Heart right ventricle (tissue), 16 donors: ENCODE measurements around the gene TSC2. TPM values are rescaled to one million over a fixed set of nuclear protein-coding genes. Genes with fewer than 3 reads are reported as not detected.
A peak's percentile ranks its signal among the peaks of the same experiment; 100 is the strongest.

ENCODE experiments used
- ATAC-seq, 8 donors: fragments of 200-7000 bp; cut with Tn5 transposase; one replicate each; pipeline ENCODE4 v1.9.1; 2020; ENCODE audit warnings: mild to moderate bottlenecking in 8 of 8, moderate library complexity in 8 of 8, moderate number of reproducible peaks in 1 of 8
- DNase-seq, 2 donors: peaks; one replicate each; pipeline ENCODE4 v3.0.0-alpha.2; 2020
- H3K27ac ChIP-seq, 10 donors: fragments of 200-600 bp; sonication (generic) in 2 of 10; one replicate each; pipeline versions ENCODE4 v1.5.0 to v1.8.0; 2020 to 2022; ENCODE audit warnings: mild to moderate bottlenecking in 3 of 10
- H3K27me3 ChIP-seq, 7 donors: fragments of 200-600 bp; one replicate each; pipeline ENCODE4 v1.8.0; 2021 to 2022; ENCODE audit warnings: mild to moderate bottlenecking in 2 of 7
- H3K36me3 ChIP-seq, 9 donors: fragments of 200-600 bp; sonication (generic) in 1 of 9; one replicate each; pipeline versions ENCODE4 v1.5.0 to v1.8.0; 2020 to 2022; ENCODE audit warnings: mild to moderate bottlenecking in 2 of 9
- H3K4me1 ChIP-seq, 9 donors: fragments of 200-600 bp; sonication (generic) in 1 of 9; one replicate each; pipeline versions ENCODE4 v1.5.0 to v1.8.0; 2020 to 2022; ENCODE audit warnings: mild to moderate bottlenecking in 4 of 9
- H3K4me3 ChIP-seq, 10 donors: fragments of 200-600 bp; sonication (generic) in 2 of 10; one replicate each; pipeline versions ENCODE4 v1.5.0 to v1.8.0; 2020 to 2022; ENCODE audit warnings: mild to moderate bottlenecking in 7 of 10, moderate library complexity in 2 of 10
- H3K9me3 ChIP-seq, 11 donors: fragments of 200-600 bp in 10 of 11; sonication (generic) in 2 of 11; one replicate each; pipeline versions ENCODE4 v1.5.0 to v1.8.0; 2013 to 2022; ENCODE audit warnings: mild to moderate bottlenecking in 2 of 11, control low read depth in 1 of 11, moderate library complexity in 1 of 11
- CTCF ChIP-seq, 9 donors: fragments of 200-600 bp; sonication (generic) in 2 of 9; IDR thresholded peaks; one replicate each; pipeline versions ENCODE4 v1.5.0 to v1.8.0; 2021 to 2022; ENCODE audit warnings: antibody characterized with exemption in 9 of 9, mild to moderate bottlenecking in 5 of 9, moderate library complexity in 1 of 9
- WGBS, 2 donors: extraction: QIAGEN DNeasy Blood & Tissue Kit; methylation state at CpG; one replicate each; pipeline ENCODE4 v1.1.7; 2013; ENCODE audit warnings: inconsistent platforms in 1 of 2; 5-methylcytosine and 5-hydroxymethylcytosine counted together
- intact Hi-C, 10 donors: fragments of 100-400 bp; cut with DNase I; formaldehyde crosslinking; loops; one replicate each; pipeline versions ENCODE4 v1.11.1 to v1.14.2; 2022
- polyA plus RNA-seq, 2 donors: library from polyadenylated mRNA; stranded (reverse); fragments of 200-250 nt; gene quantifications; one replicate each; pipeline ENCODE4 v1.2.3, GENCODE V29; 2013
- total RNA-seq, 10 donors: library from RNA; stranded (reverse); fragmentation: NEBNext Ultra II Directional in 3 of 10; extraction: Animal tissue kit (Norgen Biotek cat#: 25700) in 3 of 10; gene quantifications; one replicate each; pipeline versions ENCODE4 v1.2.1 to v1.2.4, GENCODE V29; 2021 to 2023
- donor health status: Arrhythmogenic right ventricular cardiomyopathy.
- donor health status: ischemic (EF 13 %, LVEDD 7.1; RV severe dilation, severe dysfunction).
- donor health status: healthy with polysubstance abuse.
- donor health status: DM: no; HTN: yes; CAD: no.
- donor health status: DM: no; HTN: no; CAD: no.
- donor health status: ischemic (EF 25% LVEDD 6.9; RV normal size, moderate dysfunction).
- donor health status: ischemic (EF 25% LVEDD 5.7; RV mildly dilated, moderate dysfunction).
- donor health status: healthy.
- donor health status: DM: yes; HTN: yes; CAD: no.
- donor health status: Ischemic cardiomyopathy.
- donor health status: ischemic (EF 35%, LVEDD 5.7; RV mildly dilated, moderate dysfunction).
- donor health status: nonischemic (EF 11% LVEDD 7.7; RV severe dilation, severe dysfunction).
- donor health status: DM: yes; HTN: yes; CAD: no.
- donor health status: PGD.
- donor health status: ischemic (EF 29% LVEDD 5.4; RV normal size, mild dysfunction).
- donor health status: nonischemic (EF 23%, LVEDD 6.1; RV moderate dilation, normal function).

The TSC2 gene
- total and polyA plus RNA-seq, 12 donors = 28.8 to 87.0 (median 71.5) TPM

- peak overlapping the region in 8 of 10 donors; percentile 52 to 78 (median 63) for H3K4me3 ChIP-seq
- peaks cover 62 to 96% (median 91%) of the 10 kb centered on the region in 9 donors for H3K4me1 ChIP-seq
- no peaks in the 10 kb centered on the region for H3K27me3 ChIP-seq
- no peak for TF ChIP-seq CTCF (IDR thresholded peaks at IDR 0.05)
- H3K27ac ChIP-seq = peak overlapping the region; percentile 71 to 96 (median 93)
- peaks cover 0 to 48% (median 10%) of the 10 kb centered on the region in 9 donors for H3K36me3 ChIP-seq
- WGBS, 2 donors = 63 to 64% methylated on average over 29 of the region's 29 CpGs
- no peaks in the 10 kb centered on the region for H3K9me3 ChIP-seq
- DNase-seq (no peak), ATAC-seq (no peak)
- intact Hi-C loops = loop anchor here in 1 of 10 donors (10.0 kb wide), 1 partner anchor 493 kb away; no protein-coding TSS in a partner anchor
Observed at GRCh38 chr16:2037647-2038381, 10.0 kb upstream of the TSC2 start.

- peak in 1 of 2 donors; percentile 66 for DNase-seq
Observed at GRCh38 chr16:2038382-2039231, 9.2 kb upstream of the TSC2 start.

GRCh38 chr16:2039274-2040031 lies 8.3 kb upstream of the TSC2 start:
- ATAC-seq (peak; percentile 24 to 68 (median 53)), DNase-seq (peak; percentile 88 to 93)
- H3K4me1 ChIP-seq = peaks cover 62 to 99% (median 94%) of the 10 kb centered on the region in 9 donors
- intact Hi-C loops = loop anchor here in 1 of 10 donors (10.0 kb wide), 1 partner anchor 495 kb away; no protein-coding TSS in a partner anchor
- WGBS, 2 donors = 42 to 58% methylated on average over 29 of the region's 29 CpGs
- H3K36me3 ChIP-seq = peaks cover 0 to 44% (median 10%) of the 10 kb centered on the region in 9 donors
- H3K4me3 ChIP-seq = peak overlapping the region in 8 of 10 donors; percentile 52 to 78 (median 63)
- H3K27ac ChIP-seq = peak overlapping the region; percentile 80 to 96 (median 93)
- no peaks in the 10 kb centered on the region for H3K27me3 ChIP-seq
- H3K9me3 ChIP-seq = no peaks in the 10 kb centered on the region
- TF ChIP-seq CTCF (IDR thresholded peaks at IDR 0.05) = no peak

More at GRCh38 chr16:2038382-2039231, 9.2 kb upstream of the TSC2 start:
- no peak for TF ChIP-seq CTCF (IDR thresholded peaks at IDR 0.05)
- Histone ChIP-seq H3K27ac (peak overlapping the region; percentile 80 to 96 (median 93)), H3K27me3 (no peaks in the 10 kb centered on the region), H3K4me1 (peaks cover 64 to 96% (median 89%) of the 10 kb centered on the region in 9 donors), H3K4me3 (peak overlapping the region in 8 of 10 donors; percentile 52 to 78 (median 63)), H3K9me3 (no peaks in the 10 kb centered on the region), H3K36me3 (peaks cover 0 to 49% (median 10%) of the 10 kb centered on the region in 9 donors)
- peak in 5 of 8 donors; percentile 5 to 19 (median 11) for ATAC-seq
- intact Hi-C loops = loop anchor here in 1 of 10 donors (10.0 kb wide), 1 partner anchor 494 kb away; no protein-coding TSS in a partner anchor
- 52 to 55% methylated on average over 40 to 41 of the region's 41 CpGs for WGBS, 2 donors
